Loucy (cell line): ENCODE data around the gene TLE3.

Experiments used
- EZH2phosphoT487 ChIP-seq: fragments of 200-600 bp; IDR thresholded peaks from 2 replicates; pipeline ENCODE4 v1.6.1; 2018; ENCODE audit warnings: antibody characterized with exemption, mild to moderate bottlenecking, moderate library complexity, borderline replicate concordance
- TF ChIP-seq, protein P1 (sequence below): fragments of 200-600 bp; sonication (generic); conservative IDR thresholded peaks from 2 replicates; pipeline ENCODE4 v1.5.1; 2014; ENCODE audit warnings: mild to moderate bottlenecking, antibody characterized with exemption, low read length

DNA sequence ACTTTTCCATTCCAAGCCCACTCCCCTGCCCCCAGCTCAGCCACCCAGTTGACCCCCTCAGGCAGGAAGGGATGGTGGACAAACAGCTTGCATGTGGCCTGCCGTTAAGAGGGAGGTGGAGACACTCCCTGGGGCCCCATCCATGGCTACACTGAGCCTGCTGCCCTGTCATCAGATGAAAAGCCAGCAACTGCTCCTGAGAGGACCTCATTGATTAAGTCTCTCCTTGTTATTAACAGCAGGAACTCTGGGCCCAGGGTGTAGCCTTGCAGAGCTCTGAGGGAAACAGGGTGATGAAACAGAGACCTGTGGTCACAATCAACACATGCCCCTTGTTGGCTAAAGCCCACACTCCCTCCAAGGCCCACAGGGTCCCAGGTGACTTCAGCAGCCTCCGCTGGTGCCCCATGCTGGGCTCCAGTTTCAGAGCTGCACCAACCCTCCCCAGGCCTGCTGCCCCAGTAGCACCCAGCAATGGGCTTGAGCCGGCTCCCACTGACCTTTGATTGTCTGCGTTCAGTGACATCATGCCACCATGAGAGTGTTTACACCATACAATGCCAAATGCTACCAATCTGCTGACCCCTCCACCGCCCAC is 22.3 kb upstream of the TLE3 start:
- TF ChIP-seq, protein P1, sequence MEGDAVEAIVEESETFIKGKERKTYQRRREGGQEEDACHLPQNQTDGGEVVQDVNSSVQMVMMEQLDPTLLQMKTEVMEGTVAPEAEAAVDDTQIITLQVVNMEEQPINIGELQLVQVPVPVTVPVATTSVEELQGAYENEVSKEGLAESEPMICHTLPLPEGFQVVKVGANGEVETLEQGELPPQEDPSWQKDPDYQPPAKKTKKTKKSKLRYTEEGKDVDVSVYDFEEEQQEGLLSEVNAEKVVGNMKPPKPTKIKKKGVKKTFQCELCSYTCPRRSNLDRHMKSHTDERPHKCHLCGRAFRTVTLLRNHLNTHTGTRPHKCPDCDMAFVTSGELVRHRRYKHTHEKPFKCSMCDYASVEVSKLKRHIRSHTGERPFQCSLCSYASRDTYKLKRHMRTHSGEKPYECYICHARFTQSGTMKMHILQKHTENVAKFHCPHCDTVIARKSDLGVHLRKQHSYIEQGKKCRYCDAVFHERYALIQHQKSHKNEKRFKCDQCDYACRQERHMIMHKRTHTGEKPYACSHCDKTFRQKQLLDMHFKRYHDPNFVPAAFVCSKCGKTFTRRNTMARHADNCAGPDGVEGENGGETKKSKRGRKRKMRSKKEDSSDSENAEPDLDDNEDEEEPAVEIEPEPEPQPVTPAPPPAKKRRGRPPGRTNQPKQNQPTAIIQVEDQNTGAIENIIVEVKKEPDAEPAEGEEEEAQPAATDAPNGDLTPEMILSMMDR: no peak
- TF ChIP-seq EZH2phosphoT487: no peak
